Muscle of leg (tissue), 11 donors: ENCODE results near the gene KBTBD8. TPM values are rescaled to one million over a fixed set of nuclear protein-coding genes. Genes with fewer than 3 reads are reported as not detected.
A peak's percentile ranks its signal among the peaks of the same experiment; 100 is the strongest.

Source experiments
- DNase-seq: peaks from one replicate; pipeline ENCODE4 v3.0.0; 2013
- H3K27ac ChIP-seq: one replicate; pipeline ENCODE4 v1.5.1; 2013; ENCODE audit warnings: mild to moderate bottlenecking, low read length, control low read depth
- H3K27me3 ChIP-seq: one replicate; pipeline ENCODE4 v1.6.1; 2013; ENCODE audit warnings: low read length; ENCODE audit not compliant: control insufficient read depth, insufficient read depth
- H3K36me3 ChIP-seq: one replicate; pipeline ENCODE4 v1.6.1; 2013; ENCODE audit warnings: low read length; ENCODE audit not compliant: control insufficient read depth, insufficient read depth
- H3K4me1 ChIP-seq: one replicate; pipeline ENCODE4 v1.6.1; 2013; ENCODE audit warnings: low read length; ENCODE audit not compliant: control insufficient read depth, insufficient read depth
- H3K4me3 ChIP-seq: one replicate; pipeline ENCODE4 v1.5.1; 2013; ENCODE audit warnings: low read length, control low read depth
- H3K9me3 ChIP-seq: replicated peaks from 2 replicates; pipeline ENCODE4 v1.6.1; 2013; ENCODE audit warnings: low read depth, low read length; ENCODE audit not compliant: control insufficient read depth
- WGBS: methylation state at CpG from one replicate; pipeline ENCODE4 v1.1.5; 2013; ENCODE audit warnings: missing lambda C conversion rate; ENCODE audit not compliant: insufficient coverage; 5-methylcytosine and 5-hydroxymethylcytosine counted together
- polyA plus RNA-seq, 8 donors: library from polyadenylated mRNA; unstranded; fragments of 120-200 nt; gene quantifications; one replicate each; pipeline versions ENCODE4 v1.2.1 to v1.2.3, GENCODE V29; 2013; ENCODE audit warnings: inconsistent platforms in 1 of 8, low replicate concordance in 1 of 8; ENCODE audit not compliant: insufficient read length in 8 of 8, insufficient read depth in 1 of 8
- total RNA-seq: library from RNA; stranded (reverse); fragments of 120-200 nt; gene quantifications from one replicate; pipeline ENCODE4 v1.2.4, GENCODE V29; 2013

The KBTBD8 gene
- total and polyA plus RNA-seq, 9 donors = 2.4 to 5.8 (median 3.7) TPM

GRCh38 chr3:67033079-67033478 lies 35.0 kb downstream of the KBTBD8 start:
- WGBS = 80% methylated on average over 2 of the region's 2 CpGs
- H3K9me3 ChIP-seq = no peaks in the 10 kb centered on the region
- H3K27me3 ChIP-seq = no peaks in the 10 kb centered on the region
- H3K4me1 ChIP-seq = no peaks in the 10 kb centered on the region
- H3K4me3 ChIP-seq = no peak overlapping the region
- no peaks in the 10 kb centered on the region for H3K36me3 ChIP-seq
- no peak overlapping the region for H3K27ac ChIP-seq
- no peak for DNase-seq

- Histone ChIP-seq H3K36me3 (no peaks in the 10 kb centered on the region), H3K9me3 (no peaks in the 10 kb centered on the region), H3K27me3 (no peaks in the 10 kb centered on the region), H3K4me3 (no peak overlapping the region), H3K4me1 (no peaks in the 10 kb centered on the region), H3K27ac (no peak overlapping the region)
- WGBS = no CpG with 5 or more reads among the region's 3 CpGs
- DNase-seq = peak; percentile 27
These were observed 36.3 kb downstream of the KBTBD8 start for GRCh38 chr3:67034371-67034770.

GRCh38 chr3:67037615-67038014 lies 39.5 kb downstream of the KBTBD8 start:
- H3K27ac ChIP-seq = no peak overlapping the region
- no peak overlapping the region for H3K4me3 ChIP-seq
- H3K36me3 ChIP-seq = no peaks in the 10 kb centered on the region
- no peaks in the 10 kb centered on the region for H3K4me1 ChIP-seq
- H3K27me3 ChIP-seq = no peaks in the 10 kb centered on the region
- WGBS = 58% methylated on average over 3 of the region's 4 CpGs
- H3K9me3 ChIP-seq = no peaks in the 10 kb centered on the region
- DNase-seq = peak; percentile 28

- no peaks in the 10 kb centered on the region for H3K27me3 ChIP-seq
- H3K4me3 ChIP-seq = no peak overlapping the region
- H3K36me3 ChIP-seq = no peaks in the 10 kb centered on the region
- H3K9me3 ChIP-seq = no peaks in the 10 kb centered on the region
- H3K27ac ChIP-seq = no peak overlapping the region
- WGBS = no CpG with 5 or more reads among the region's 1 CpG
- no peak for DNase-seq
- no peaks in the 10 kb centered on the region for H3K4me1 ChIP-seq
These were observed 46.2 kb downstream of the KBTBD8 start for GRCh38 chr3:67044295-67044694.

GRCh38 chr3:67044955-67045354 lies 46.8 kb downstream of the KBTBD8 start:
- WGBS = no CpG with 5 or more reads among the region's 2 CpGs
- H3K4me3 ChIP-seq = no peak overlapping the region
- H3K9me3 ChIP-seq = no peaks in the 10 kb centered on the region
- DNase-seq = no peak
- H3K4me1 ChIP-seq = no peaks in the 10 kb centered on the region
- H3K36me3 ChIP-seq = no peaks in the 10 kb centered on the region
- no peak overlapping the region for H3K27ac ChIP-seq
- H3K27me3 ChIP-seq = no peaks in the 10 kb centered on the region

GRCh38 chr3:67045711-67046465 lies 47.8 kb downstream of the KBTBD8 start:
- Histone ChIP-seq H3K36me3 (no peaks in the 10 kb centered on the region), H3K4me1 (no peaks in the 10 kb centered on the region), H3K4me3 (no peak overlapping the region), H3K27me3 (no peaks in the 10 kb centered on the region), H3K27ac (no peak overlapping the region), H3K9me3 (no peaks in the 10 kb centered on the region)
- WGBS = no CpG with 5 or more reads among the region's 5 CpGs
- DNase-seq = no peak

- no peaks in the 10 kb centered on the region for H3K36me3 ChIP-seq
- no CpG with 5 or more reads among the region's 2 CpGs for WGBS
- no peaks in the 10 kb centered on the region for H3K27me3 ChIP-seq
- no peak overlapping the region for H3K27ac ChIP-seq
- H3K9me3 ChIP-seq = no peaks in the 10 kb centered on the region
- no peak overlapping the region for H3K4me3 ChIP-seq
- DNase-seq = no peak
- no peaks in the 10 kb centered on the region for H3K4me1 ChIP-seq
These were observed 48.9 kb downstream of the KBTBD8 start for GRCh38 chr3:67047051-67047450.

- peak; percentile 4 for DNase-seq
- Histone ChIP-seq H3K4me3 (no peak overlapping the region), H3K27ac (no peak overlapping the region), H3K36me3 (no peaks in the 10 kb centered on the region), H3K27me3 (no peaks in the 10 kb centered on the region), H3K4me1 (no peaks in the 10 kb centered on the region), H3K9me3 (no peaks in the 10 kb centered on the region)
- WGBS = no CpG with 5 or more reads among the region's 2 CpGs
These were observed 50.1 kb downstream of the KBTBD8 start for GRCh38 chr3:67048067-67048714.

GRCh38 chr3:67048715-67049074 lies 50.6 kb downstream of the KBTBD8 start:
- H3K4me3 ChIP-seq = no peak overlapping the region
- H3K27ac ChIP-seq = no peak overlapping the region
- no peaks in the 10 kb centered on the region for H3K9me3 ChIP-seq
- DNase-seq = no peak
- no CpG with 5 or more reads among the region's 3 CpGs for WGBS
- no peaks in the 10 kb centered on the region for H3K4me1 ChIP-seq
- H3K36me3 ChIP-seq = no peaks in the 10 kb centered on the region
- no peaks in the 10 kb centered on the region for H3K27me3 ChIP-seq

- Histone ChIP-seq H3K27me3 (no peaks in the 10 kb centered on the region), H3K4me1 (no peaks in the 10 kb centered on the region), H3K4me3 (no peak overlapping the region), H3K36me3 (no peaks in the 10 kb centered on the region), H3K27ac (no peak overlapping the region), H3K9me3 (peaks cover 3% of the 10 kb centered on the region)
- no peak for DNase-seq
- no CpG with 5 or more reads among the region's 2 CpGs for WGBS
These were observed 61.3 kb downstream of the KBTBD8 start for GRCh38 chr3:67059443-67059842.
